Measurements from ENCODE around the gene BLOC1S5.

BLOC1S5 gene

DNA sequence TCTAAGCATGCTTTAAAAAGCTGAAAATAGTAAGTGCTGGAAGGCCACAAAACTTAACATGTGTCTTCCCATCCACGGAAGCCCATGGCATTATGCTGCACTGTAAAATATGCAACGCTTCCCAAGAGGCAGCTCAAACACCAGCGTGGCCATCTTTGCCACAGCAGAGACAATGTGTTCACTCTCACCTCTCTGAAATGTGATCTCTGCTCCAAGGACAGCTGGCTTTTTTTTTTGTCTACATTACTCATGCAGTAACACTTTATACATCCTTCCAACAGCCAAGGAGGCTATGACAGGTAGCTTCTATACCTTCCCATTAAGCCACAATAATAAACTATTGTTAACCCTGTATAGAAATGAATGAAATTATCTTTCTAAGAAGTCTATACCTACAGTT, 49.2 kb downstream of the BLOC1S5 start:
- Histone ChIP-seq H3K9me3 (replicated peaks; ENCODE audit: insufficient read depth, low read length) (no peaks in the 10 kb centered on the region), H3K4me3 (ENCODE audit: low read length) (no peak overlapping the region), H3K36me3 (replicated peaks; ENCODE audit: insufficient read depth, low read length) (no peaks in the 10 kb centered on the region), H2AFZ (ENCODE audit: low read length) (no peak overlapping the region), H3F3A (ENCODE audit: insufficient read depth, low read length) (peaks cover 5% of the 10 kb centered on the region; the same call in 1 of the 2 replicates), H3K9me2 (replicated peaks; ENCODE audit: insufficient read depth, low read length) (no peaks in the 10 kb centered on the region), H3K79me2 (ENCODE audit: low read length) (no peaks in the 10 kb centered on the region), H3K9ac (ENCODE audit: low read length) (no peak overlapping the region), H4K20me1 (ENCODE audit: insufficient read depth, low read length) (no peaks in the 10 kb centered on the region), H3K27ac (ENCODE audit: low read length) (no peak overlapping the region), H3K4me2 (ENCODE audit: low read depth, low read length) (no peak overlapping the region), H3K4me1 (ENCODE audit: low read length) (no peaks in the 10 kb centered on the region), H3K27me3 (replicated peaks; ENCODE audit: insufficient read depth, low read length) (no peaks in the 10 kb centered on the region)
- DNase-seq = no peak
- TF ChIP-seq CTCF (IDR thresholded peaks at IDR 0.05; ENCODE audit: low read length) (no peak), EZH2phosphoT487 (IDR thresholded peaks at IDR 0.05; ENCODE audit: low read length) (no peak), EZH2 (optimal IDR thresholded peaks at IDR 0.05; ENCODE audit: low read depth, low read length) (no peak)

GRCh38 chr6:8013763-8014162, 50.4 kb downstream of the BLOC1S5 start:
- Histone ChIP-seq H3K4me2 (ENCODE audit: low read depth, low read length) (no peak overlapping the region), H3K9ac (ENCODE audit: low read length) (no peak overlapping the region), H4K20me1 (ENCODE audit: insufficient read depth, low read length) (no peaks in the 10 kb centered on the region), H3K79me2 (ENCODE audit: low read length) (no peaks in the 10 kb centered on the region), H3K4me3 (ENCODE audit: low read length) (no peak overlapping the region), H3K27me3 (replicated peaks; ENCODE audit: insufficient read depth, low read length) (no peaks in the 10 kb centered on the region), H3K9me2 (replicated peaks; ENCODE audit: insufficient read depth, low read length) (no peaks in the 10 kb centered on the region), H3K4me1 (ENCODE audit: low read length) (no peaks in the 10 kb centered on the region), H2AFZ (ENCODE audit: low read length) (no peak overlapping the region), H3F3A (ENCODE audit: insufficient read depth, low read length) (peaks cover 5% of the 10 kb centered on the region; the same call in 1 of the 2 replicates), H3K36me3 (replicated peaks; ENCODE audit: insufficient read depth, low read length) (no peaks in the 10 kb centered on the region), H3K9me3 (replicated peaks; ENCODE audit: insufficient read depth, low read length) (no peaks in the 10 kb centered on the region), H3K27ac (ENCODE audit: low read length) (no peak overlapping the region)
- TF ChIP-seq CTCF (IDR thresholded peaks at IDR 0.05; ENCODE audit: low read length) = no peak
- TF ChIP-seq EZH2 (optimal IDR thresholded peaks at IDR 0.05; ENCODE audit: low read depth, low read length) = no peak
- TF ChIP-seq EZH2phosphoT487 (IDR thresholded peaks at IDR 0.05; ENCODE audit: low read length) = no peak
- no peak for DNase-seq

DNA sequence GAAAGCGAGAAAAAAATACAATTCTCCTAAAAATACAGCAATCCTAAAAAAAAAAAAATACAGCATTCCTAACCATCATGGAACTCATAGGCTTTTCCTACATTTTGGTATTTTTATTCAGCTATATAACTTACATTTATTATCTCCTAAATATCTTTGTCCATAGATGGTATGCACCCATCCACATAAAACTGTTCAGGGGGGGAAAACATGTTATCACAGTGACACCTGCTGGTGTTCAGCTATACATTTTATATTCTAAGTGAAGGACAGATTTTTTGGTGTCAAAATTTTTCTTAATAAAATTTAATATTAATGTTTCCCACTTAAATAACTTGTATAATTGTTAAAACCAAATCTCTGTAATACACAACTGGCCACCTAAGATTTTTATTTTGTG, 58.0 kb downstream of the BLOC1S5 start:
- H3K27ac ChIP-seq (ENCODE audit: low read length) = no peak overlapping the region
- no peaks in the 10 kb centered on the region for H3K4me1 ChIP-seq (ENCODE audit: low read length)
- H3K4me2 ChIP-seq (ENCODE audit: low read depth, low read length) = no peak overlapping the region
- no peaks in the 10 kb centered on the region for H3K9me3 ChIP-seq (replicated peaks; ENCODE audit: insufficient read depth, low read length)
- TF ChIP-seq CTCF (IDR thresholded peaks at IDR 0.05; ENCODE audit: low read length) (peak; percentile 46), EZH2phosphoT487 (IDR thresholded peaks at IDR 0.05; ENCODE audit: low read length) (no peak), EZH2 (optimal IDR thresholded peaks at IDR 0.05; ENCODE audit: low read depth, low read length) (no peak)
- DNase-seq = peak; percentile 55
- H3K9ac ChIP-seq (ENCODE audit: low read length) = no peak overlapping the region
- no peaks in the 10 kb centered on the region for H3K79me2 ChIP-seq (ENCODE audit: low read length)
- no peaks in the 10 kb centered on the region for H4K20me1 ChIP-seq (ENCODE audit: insufficient read depth, low read length)
- no peaks in the 10 kb centered on the region for H3K36me3 ChIP-seq (replicated peaks; ENCODE audit: insufficient read depth, low read length)
- H3F3A ChIP-seq (ENCODE audit: insufficient read depth, low read length) = no peaks in the 10 kb centered on the region
- H2AFZ ChIP-seq (ENCODE audit: low read length) = no peak overlapping the region
- no peaks in the 10 kb centered on the region for H3K9me2 ChIP-seq (replicated peaks; ENCODE audit: insufficient read depth, low read length)
- no peaks in the 10 kb centered on the region for H3K27me3 ChIP-seq (replicated peaks; ENCODE audit: insufficient read depth, low read length)
- H3K4me3 ChIP-seq (ENCODE audit: low read length) = no peak overlapping the region
